WTC11 (cell line): ENCODE results near the gene NCOA3. TPM values are rescaled to one million over a fixed set of nuclear protein-coding genes. Genes with fewer than 3 reads are reported as not detected.

Experiments used
- total RNA-seq: library from RNA; stranded (reverse); gene quantifications from 3 replicates; pipeline ENCODE4 v1.2.3, GENCODE V29; 2021

Gene NCOA3
- total RNA-seq, 1 experiment from 2014 or later: 25.2 TPM

Other genes with a start within 250 kb of the NCOA3 start
- 114 to 149 TPM (median 127 TPM) in 3 replicates for gene ZMYND8, start 145.2 kb upstream of the NCOA3 start, total RNA-seq